AG04450 (cell line): ENCODE measurements around the gene GSK3A. TPM values are rescaled to one million over a fixed set of nuclear protein-coding genes. Genes with fewer than 3 reads are reported as not detected.

ENCODE experiments used
- CTCF ChIA-PET: fragments of 300-600, 350-600 bp; formaldehyde crosslinking; extraction: SDS; loops from one replicate; lab custom pipeline; 2022; ENCODE audit warnings: antibody characterized with exemption, inconsistent platforms; lab: Charles Lee
- POLR2A ChIA-PET: fragments of 350-600 bp; formaldehyde crosslinking; extraction: SDS; loops from one replicate; lab custom pipeline; 2021; ENCODE audit warnings: antibody characterized with exemption, inconsistent platforms; lab: Yijun Ruan, JAX
- DNase-seq: peaks from one replicate; pipeline ENCODE4 v3.0.0-alpha.2; 2011; ENCODE audit warnings: low read depth, low spot score
- H3K27ac ChIP-seq: one replicate; pipeline ENCODE4 v1.5.1; 2012; ENCODE audit warnings: low read depth, low read length, control low read depth
- H3K27me3 ChIP-seq: one replicate; pipeline ENCODE4 v1.6.0; 2012; ENCODE audit warnings: low read length; ENCODE audit not compliant: control insufficient read depth, insufficient read depth
- H3K4me3 ChIP-seq: 2 replicates; pipeline ENCODE4 v1.5.1; 2011; ENCODE audit warnings: mild to moderate bottlenecking, low read depth, low read length, control low read depth
- H3K9me3 ChIP-seq: 2 replicates; pipeline ENCODE4 v1.5.1; 2012; ENCODE audit warnings: low read length; ENCODE audit not compliant: control insufficient read depth, insufficient read depth
- CTCF ChIP-seq: IDR thresholded peaks from 2 replicates; pipeline ENCODE4 v1.5.1; 2011; ENCODE audit warnings: low read depth, low read length, control low read depth, inconsistent platforms
- polyA plus RNA-seq: library from polyadenylated mRNA; depleted of rRNA; stranded (reverse); fragments of >200 nt; gene quantifications from 2 replicates; pipeline ENCODE4 v1.2.3, GENCODE V29; 2011

The GSK3A gene
- polyA plus RNA-seq, 1 experiment = 20.1 TPM

- no peak for TF ChIP-seq CTCF
- no peak for DNase-seq
- Histone ChIP-seq H3K4me3 (no peak overlapping the region), H3K27me3 (no peaks in the 10 kb centered on the region), H3K9me3 (peaks cover 4% of the 10 kb centered on the region; the same call in 1 of the 2 replicates), H3K27ac (no peak overlapping the region)
- CTCF ChIA-PET = no interaction called here
- POLR2A ChIA-PET = no interaction called here
Measured at GRCh38 chr19:42199440-42200115, 42.8 kb downstream of the GSK3A start.

DNA sequence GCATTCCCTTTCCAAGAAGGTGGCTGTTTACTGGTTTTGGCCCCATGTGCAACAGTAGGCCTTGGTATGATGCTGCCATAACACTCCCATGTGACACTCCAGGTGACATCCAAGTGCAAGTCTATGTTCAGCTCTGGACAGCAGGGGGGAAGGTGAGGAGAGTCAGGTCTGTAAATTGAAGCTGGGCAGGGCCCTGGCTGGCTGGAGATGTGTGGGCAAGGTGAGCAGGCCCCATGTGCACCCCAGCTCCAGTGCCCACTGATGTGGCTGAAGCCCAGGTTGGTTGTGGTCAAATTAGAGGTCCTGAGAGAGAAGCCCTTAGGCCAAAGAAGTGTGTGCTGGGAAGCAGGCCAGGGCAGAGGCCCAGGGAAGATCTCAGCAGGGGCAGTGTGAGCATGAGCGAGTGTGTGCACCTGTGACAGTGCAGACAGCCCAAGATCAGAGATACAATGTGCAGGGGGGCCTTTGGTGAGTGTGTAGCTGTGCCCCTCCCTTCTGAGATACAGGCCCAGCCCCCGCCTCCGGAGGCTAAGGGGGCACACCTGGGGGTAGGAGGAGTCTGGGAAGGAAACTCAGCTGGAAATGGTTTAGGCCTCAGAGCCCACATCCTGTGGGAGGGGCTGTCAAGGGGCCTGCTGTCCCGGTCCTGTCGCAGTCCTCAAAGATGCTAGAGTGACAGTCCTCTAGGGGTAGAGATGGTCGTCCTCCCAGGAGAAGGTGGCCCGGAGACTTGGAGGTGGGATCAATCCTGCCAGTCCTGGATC is 43.5 kb downstream of the GSK3A start:
- ChIA-PET POLR2A (no interaction called here), CTCF (no interaction called here)
- H3K27me3 ChIP-seq = no peaks in the 10 kb centered on the region
- H3K4me3 ChIP-seq = no peak overlapping the region
- no peak overlapping the region for H3K27ac ChIP-seq
- no peak for TF ChIP-seq CTCF
- no peak for DNase-seq
- peaks cover 4% of the 10 kb centered on the region; the same call in 1 of the 2 replicates for H3K9me3 ChIP-seq

GRCh38 chr19:42197375-42197817 is 45.0 kb downstream of the GSK3A start:
- no peak for TF ChIP-seq CTCF
- ChIA-PET CTCF (interaction anchor here (0.7 kb wide), 1 partner anchor 44 kb away, joined by 6 read pairs; no protein-coding TSS in a partner anchor), POLR2A (no interaction called here)
- Histone ChIP-seq H3K4me3 (no peak overlapping the region), H3K27ac (no peak overlapping the region), H3K9me3 (peaks cover 9% of the 10 kb centered on the region), H3K27me3 (no peaks in the 10 kb centered on the region)
- DNase-seq = no peak

DNA sequence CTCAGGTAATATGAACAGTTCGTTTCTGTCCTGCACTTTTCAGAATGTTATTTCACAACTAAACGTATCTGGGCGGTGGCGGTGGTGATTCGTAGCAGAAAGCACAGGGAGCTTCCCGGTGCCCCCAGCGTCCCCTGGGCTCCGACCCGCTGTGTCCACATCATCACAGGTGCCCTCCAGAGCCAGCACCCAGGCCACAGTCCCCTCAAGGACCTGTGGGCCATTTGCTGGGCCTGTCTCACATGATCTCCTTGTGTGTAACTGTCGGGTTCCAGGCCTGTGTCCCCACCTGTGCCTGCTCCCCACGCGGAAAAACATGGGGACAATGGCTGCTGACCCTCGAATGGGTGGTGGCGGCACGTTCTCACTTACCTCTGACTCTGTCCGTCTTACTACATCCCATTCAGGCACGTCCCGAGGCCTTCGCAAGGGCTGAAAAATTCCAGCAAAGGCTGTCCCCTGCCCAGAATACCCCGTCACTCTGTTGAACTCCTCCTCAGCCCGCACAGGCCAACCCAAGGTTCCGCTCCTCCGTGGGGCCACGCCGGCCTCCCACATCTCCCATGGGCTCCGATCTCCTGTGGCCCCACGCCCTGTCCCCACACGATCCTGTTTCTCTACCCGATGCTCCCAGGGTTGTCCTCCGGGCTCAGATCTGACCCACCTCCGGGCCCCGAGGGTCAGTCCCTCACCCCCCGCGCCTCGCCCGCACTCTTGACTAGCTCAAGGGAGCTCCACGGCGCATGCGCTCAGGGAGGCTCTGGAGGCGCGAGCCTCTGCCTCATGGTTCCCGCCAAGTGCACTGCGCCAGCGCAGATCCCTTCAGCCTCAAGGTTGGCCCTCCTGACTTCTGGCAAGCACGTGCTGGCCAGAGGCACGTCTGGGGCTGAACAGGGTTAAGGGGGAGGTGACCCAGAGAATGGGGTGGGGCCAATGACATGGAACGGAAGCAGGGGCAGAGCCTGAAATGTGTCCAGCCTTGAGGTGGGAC is 46.1 kb downstream of the GSK3A start:
- Histone ChIP-seq H3K4me3 (no peak overlapping the region), H3K9me3 (peaks cover 9% of the 10 kb centered on the region), H3K27me3 (no peaks in the 10 kb centered on the region), H3K27ac (no peak overlapping the region)
- no peak for TF ChIP-seq CTCF
- CTCF ChIA-PET = no interaction called here
- DNase-seq = no peak
- POLR2A ChIA-PET = no interaction called here
